Left cardiac atrium (tissue), 4 donors: ENCODE measurements around the gene AP4M1. TPM values are rescaled to one million over a fixed set of nuclear protein-coding genes. Genes with fewer than 3 reads are reported as not detected.
A peak's percentile ranks its signal among the peaks of the same experiment; 100 is the strongest.

Experiments
- ATAC-seq, 2 donors: fragments of 200-7000 bp; cut with Tn5 transposase; one replicate each; pipeline ENCODE4 v1.9.1; 2020; ENCODE audit warnings: mild to moderate bottlenecking in 2 of 2, moderate library complexity in 2 of 2
- DNase-seq: peaks from one replicate; pipeline ENCODE4 v3.0.0-alpha.2; 2020
- intact Hi-C, 2 donors: fragments of 100-400 bp; cut with DNase I; formaldehyde crosslinking; loops; one replicate each; pipeline versions ENCODE4 v1.14.1 to v1.15.1; 2022 to 2023
- total RNA-seq, 2 donors: library from RNA; stranded (reverse); fragmentation: NEBNext Ultra II Directional; extraction: Animal tissue kit (Norgen Biotek cat#: 25700); gene quantifications; one replicate each; pipeline ENCODE4 v1.2.1, GENCODE V29; 2021
- donor health status: DM: no; HTN: yes; CAD: no.
- donor health status: DM: no; HTN: yes; CAD: no; lungs with severe emphysema.
- donor health status: DM: yes; HTN: yes; CAD: no.
- donor health status: Dilated cardiomyopathy.

AP4M1 gene
- total RNA-seq, 2 donors from 2014 or later: 11.1 to 13.2 TPM

- intact Hi-C loops: loop anchor here in 1 of 2 donors (5.0 kb wide), 2 partner anchors 66 to 91 kb away; partner anchors contain the start of gene ZKSCAN1
- no peak for ATAC-seq
- no peak for DNase-seq
These were observed 18.5 kb upstream of the AP4M1 start for GRCh38 chr7:100082978-100083377.

- ATAC-seq (no peak), DNase-seq (no peak)
- intact Hi-C loops: no loop called here
These were observed 15.9 kb upstream of the AP4M1 start for GRCh38 chr7:100085515-100085914.

- no peak for ATAC-seq
- no peak for DNase-seq
- intact Hi-C loops: no loop called here
These were observed 14.2 kb upstream of the AP4M1 start for GRCh38 chr7:100087055-100087750.

GRCh38 chr7:100088095-100088620, 13.3 kb upstream of the AP4M1 start:
- DNase-seq (no peak), ATAC-seq (peak in 1 of 2 donors; percentile 3)
- intact Hi-C loops: no loop called here

- DNase-seq (peak; percentile 89), ATAC-seq (peak; percentile 89 to 92)
- intact Hi-C loops: no loop called here
These were observed 12.6 kb upstream of the AP4M1 start, which contains the start of gene COPS6 for GRCh38 chr7:100088621-100089457. TSS of gene COPS6 (plus strand) at chr7:100088969. CDS start at chr7:100088991, 22 bp downstream.

GRCh38 chr7:100089458-100090196, 11.8 kb upstream of the AP4M1 start:
- no peak for DNase-seq
- intact Hi-C loops: no loop called here
- ATAC-seq: no peak

GRCh38 chr7:100090527-100091410, 10.7 kb upstream of the AP4M1 start:
- intact Hi-C loops: no loop called here
- ATAC-seq (no peak), DNase-seq (no peak)

- intact Hi-C loops: no loop called here
- DNase-seq (no peak), ATAC-seq (no peak)
These were observed 9.8 kb upstream of the AP4M1 start for GRCh38 chr7:100091411-100092181.

GRCh38 chr7:100093054-100093453, 8.4 kb upstream of the AP4M1 start:
- no peak for DNase-seq
- ATAC-seq: no peak
- intact Hi-C loops: no loop called here

- DNase-seq: no peak
- intact Hi-C loops: no loop called here
- peak in 1 of 2 donors; percentile 59 for ATAC-seq
These were observed 7.9 kb upstream of the AP4M1 start for GRCh38 chr7:100093498-100093897.

GRCh38 chr7:100093925-100094486, 7.4 kb upstream of the AP4M1 start:
- no peak for DNase-seq
- intact Hi-C loops: no loop called here
- ATAC-seq: peak in 1 of 2 donors; percentile 34

- intact Hi-C loops: no loop called here
- no peak for ATAC-seq
- no peak for DNase-seq
These were observed 6.2 kb upstream of the AP4M1 start for GRCh38 chr7:100095289-100095688.

- ATAC-seq: no peak
- DNase-seq: no peak
- intact Hi-C loops: no loop called here
These were observed 5.7 kb upstream of the AP4M1 start for GRCh38 chr7:100095704-100096103.

GRCh38 chr7:100098913-100099312, 2.5 kb upstream of the AP4M1 start:
- DNase-seq: no peak
- ATAC-seq: no peak
- intact Hi-C loops: no loop called here

- intact Hi-C loops: no loop called here
- ATAC-seq: no peak
These were observed 2.0 kb upstream of the AP4M1 start for GRCh38 chr7:100099452-100099851.

GRCh38 chr7:100100420-100101015, 925 bp upstream of the AP4M1 start:
- intact Hi-C loops: no loop called here
- ATAC-seq (peak; percentile 92 to 95), DNase-seq (peak; percentile 94)

More at GRCh38 chr7:100099452-100099851, 2.0 kb upstream of the AP4M1 start:
- no peak for DNase-seq
